ENCODE measurements around the gene PREX1. TPM values are rescaled to one million over a fixed set of nuclear protein-coding genes. Genes with fewer than 3 reads are reported as not detected.

PREX1 gene
- total RNA-seq, 2 experiments from 2014 or later: 20.7 to 25.3 TPM

GRCh38 chr20:48647858-48648257 is 179.9 kb downstream of the PREX1 start:
- no peaks in the 10 kb centered on the region for H4K20me1 ChIP-seq (ENCODE audit: insufficient read depth, low read length)
- no peaks in the 10 kb centered on the region for H3K9me3 ChIP-seq (ENCODE audit: low read length)
- no peak overlapping the region for H2AFZ ChIP-seq (ENCODE audit: low read length)
- ChIA-PET CTCF (ENCODE audit: unreplicated experiment) (no interaction called here), POLR2A (no interaction called here)
- intact Hi-C loops (cut with micrococcal nuclease; ENCODE audit: unreplicated experiment): no loop called here
- no peaks in the 10 kb centered on the region for H3K4me1 ChIP-seq (ENCODE audit: insufficient read depth, low read length, poor library complexity, severe bottlenecking)
- peaks cover 49% of the 10 kb centered on the region for H3K36me3 ChIP-seq (ENCODE audit: insufficient read depth, low read length)
- no peak overlapping the region for H3K4me2 ChIP-seq (ENCODE audit: low read length)
- no peak for TF ChIP-seq CTCF (conservative IDR thresholded peaks at IDR 0.05; ENCODE audit: low read length)
- TF ChIP-seq EZH2phosphoT487 (IDR thresholded peaks at IDR 0.05; ENCODE audit: borderline replicate concordance, low read depth, low read length): no peak
- no peak for DNase-seq (ENCODE audit: low spot score)
- no peak overlapping the region for H3K27ac ChIP-seq (ENCODE audit: low read depth, low read length, poor library complexity, severe bottlenecking)
- H3K79me2 ChIP-seq (ENCODE audit: insufficient read depth, low read depth, low read length): no peaks in the 10 kb centered on the region
- BruUV-seq (replicated peaks): no TSS peak
- H3K9me2 ChIP-seq (ENCODE audit: insufficient read depth, low read length): no peaks in the 10 kb centered on the region
- no peak overlapping the region for H3K4me3 ChIP-seq (ENCODE audit: low read depth, low read length, poor library complexity, severe bottlenecking)

- POLR2A ChIA-PET: no interaction called here
- Histone ChIP-seq H3K9me3 (ENCODE audit: low read length) (no peaks in the 10 kb centered on the region), H4K20me1 (ENCODE audit: insufficient read depth, low read length) (no peaks in the 10 kb centered on the region), H3K4me2 (ENCODE audit: low read length) (no peak overlapping the region), H3K4me3 (ENCODE audit: low read depth, low read length, poor library complexity, severe bottlenecking) (no peak overlapping the region), H3K79me2 (ENCODE audit: insufficient read depth, low read depth, low read length) (no peaks in the 10 kb centered on the region), H3K27ac (ENCODE audit: low read depth, low read length, poor library complexity, severe bottlenecking) (no peak overlapping the region), H3K9me2 (ENCODE audit: insufficient read depth, low read length) (no peaks in the 10 kb centered on the region), H2AFZ (ENCODE audit: low read length) (no peak overlapping the region), H3K36me3 (ENCODE audit: insufficient read depth, low read length) (peaks cover 45% of the 10 kb centered on the region), H3K4me1 (ENCODE audit: insufficient read depth, low read length, poor library complexity, severe bottlenecking) (no peaks in the 10 kb centered on the region)
- no TSS peak for BruUV-seq (replicated peaks)
- no peak for DNase-seq (ENCODE audit: low spot score)
- intact Hi-C loops (cut with micrococcal nuclease; ENCODE audit: unreplicated experiment): no loop called here
- TF ChIP-seq CTCF (conservative IDR thresholded peaks at IDR 0.05; ENCODE audit: low read length) (no peak), EZH2phosphoT487 (IDR thresholded peaks at IDR 0.05; ENCODE audit: borderline replicate concordance, low read depth, low read length) (no peak)
- CTCF ChIA-PET (ENCODE audit: unreplicated experiment): no interaction called here
Measured at GRCh38 chr20:48645666-48646065, 182.1 kb downstream of the PREX1 start.

- no peaks in the 10 kb centered on the region for H3K4me1 ChIP-seq (ENCODE audit: insufficient read depth, low read length, poor library complexity, severe bottlenecking)
- H3K4me3 ChIP-seq (ENCODE audit: low read depth, low read length, poor library complexity, severe bottlenecking): no peak overlapping the region
- intact Hi-C loops (cut with micrococcal nuclease; ENCODE audit: unreplicated experiment): no loop called here
- H3K9me3 ChIP-seq (ENCODE audit: low read length): no peaks in the 10 kb centered on the region
- H3K79me2 ChIP-seq (ENCODE audit: insufficient read depth, low read depth, low read length): no peaks in the 10 kb centered on the region
- ChIA-PET POLR2A (no interaction called here), CTCF (ENCODE audit: unreplicated experiment) (no interaction called here)
- no peak for TF ChIP-seq CTCF (conservative IDR thresholded peaks at IDR 0.05; ENCODE audit: low read length)
- H3K4me2 ChIP-seq (ENCODE audit: low read length): no peak overlapping the region
- no peaks in the 10 kb centered on the region for H4K20me1 ChIP-seq (ENCODE audit: insufficient read depth, low read length)
- DNase-seq (ENCODE audit: low spot score): no peak
- no peak overlapping the region for H3K27ac ChIP-seq (ENCODE audit: low read depth, low read length, poor library complexity, severe bottlenecking)
- H3K9me2 ChIP-seq (ENCODE audit: insufficient read depth, low read length): no peaks in the 10 kb centered on the region
- peaks cover 41% of the 10 kb centered on the region for H3K36me3 ChIP-seq (ENCODE audit: insufficient read depth, low read length)
- no TSS peak for BruUV-seq (replicated peaks)
- no peak overlapping the region for H2AFZ ChIP-seq (ENCODE audit: low read length)
Measured at GRCh38 chr20:48644286-48644828, 183.4 kb downstream of the PREX1 start.

Data from OCI-LY7 (cell line).